Activated T-helper 1 cell treated with anti-CD3 and anti-CD28 coated beads, Interleukin-2, amount 50 U/mL, for 16 hours (primary cell): Measurements from ENCODE around the gene ALDH2.
"Not testable (repeated sequence)": the region's sequence is repeated elsewhere in the genome, so short reads cannot be mapped to it uniquely, and the experiment has no call there.

ENCODE experiments used
- DNase-seq, 2 donors: peaks; one replicate each; pipeline ENCODE4 v3.0.0-alpha.2; 2020; ENCODE audit warnings: low read depth in 1 of 2, low spot score in 1 of 2

ALDH2 gene

GRCh38 chr12:111758120-111758561 lies 8.6 kb upstream of the ALDH2 start:
- no peak for DNase-seq

- DNase-seq = no peak
These were observed 7.5 kb upstream of the ALDH2 start for GRCh38 chr12:111759271-111759670.

- no peak for DNase-seq
These were observed 6.7 kb upstream of the ALDH2 start for GRCh38 chr12:111759991-111760390.

GRCh38 chr12:111761099-111761498 lies 5.6 kb upstream of the ALDH2 start:
- no peak for DNase-seq

- no peak for DNase-seq
These were observed 5.0 kb upstream of the ALDH2 start for GRCh38 chr12:111761706-111762105.

GRCh38 chr12:111763552-111763951 lies 3.2 kb upstream of the ALDH2 start:
- DNase-seq = not testable (repeated sequence)

- no peak for DNase-seq
These were observed 2.5 kb upstream of the ALDH2 start for GRCh38 chr12:111764120-111764821.

GRCh38 chr12:111767362-111768158 lies 827 bp downstream of the ALDH2 start:
- no peak for DNase-seq

- DNase-seq = no peak
These were observed 1.6 kb downstream of the ALDH2 start for GRCh38 chr12:111768159-111768895.

- no peak for DNase-seq
These were observed 2.9 kb downstream of the ALDH2 start for GRCh38 chr12:111769599-111769998.

- no peak for DNase-seq
These were observed 7.2 kb downstream of the ALDH2 start for GRCh38 chr12:111773801-111774551.

- no peak for DNase-seq
These were observed 8.8 kb downstream of the ALDH2 start for GRCh38 chr12:111775205-111776193.

- no peak for DNase-seq
These were observed 10.2 kb downstream of the ALDH2 start for GRCh38 chr12:111776836-111777344.

GRCh38 chr12:111777345-111778045 lies 10.8 kb downstream of the ALDH2 start:
- no peak for DNase-seq

GRCh38 chr12:111780166-111780565 lies 13.4 kb downstream of the ALDH2 start:
- no peak for DNase-seq

- no peak for DNase-seq
These were observed 13.9 kb downstream of the ALDH2 start for GRCh38 chr12:111780615-111781014.

- no peak for DNase-seq
These were observed 14.4 kb downstream of the ALDH2 start for GRCh38 chr12:111781085-111781658.

- DNase-seq = no peak
These were observed 16.3 kb downstream of the ALDH2 start for GRCh38 chr12:111783046-111783445.

- no peak for DNase-seq
These were observed 18.2 kb downstream of the ALDH2 start for GRCh38 chr12:111784953-111785352.
